ENCODE data around the gene MKX. TPM values are rescaled to one million over a fixed set of nuclear protein-coding genes. Genes with fewer than 3 reads are reported as not detected.

The MKX gene
- total RNA-seq, 2 donors from 2014 or later = 10.1 to 10.5 TPM

- TF ChIP-seq POLR2AphosphoS5 (IDR thresholded peaks at IDR 0.05) (no peak), CTCF (IDR thresholded peaks at IDR 0.05) (no peak), POLR2A (IDR thresholded peaks at IDR 0.05) (no peak)
- no peaks in the 10 kb centered on the region for H3K4me1 ChIP-seq (replicated peaks)
- intact Hi-C loops (cut with DNase I) = no loop called here
- no peak overlapping the region for H3K27ac ChIP-seq
- no peak for DNase-seq (ENCODE audit: low spot score)
- no peaks in the 10 kb centered on the region for H3K36me3 ChIP-seq
- H3K27me3 ChIP-seq (replicated peaks; ENCODE audit: insufficient read depth) = no peaks in the 10 kb centered on the region
- WGBS = 45% methylated on average over 4 of the region's 4 CpGs
- no peak overlapping the region for H3K4me3 ChIP-seq
- H3K9me3 ChIP-seq = no peaks in the 10 kb centered on the region
Measured at GRCh38 chr10:27714349-27714748, 31.3 kb downstream of the MKX start.

GRCh38 chr10:27713941-27714340 is 31.7 kb downstream of the MKX start:
- Histone ChIP-seq H3K27ac (no peak overlapping the region), H3K27me3 (replicated peaks; ENCODE audit: insufficient read depth) (no peaks in the 10 kb centered on the region), H3K4me3 (no peak overlapping the region), H3K36me3 (no peaks in the 10 kb centered on the region), H3K4me1 (replicated peaks) (no peaks in the 10 kb centered on the region), H3K9me3 (no peaks in the 10 kb centered on the region)
- DNase-seq (ENCODE audit: low spot score) = no peak
- intact Hi-C loops (cut with DNase I) = no loop called here
- 13% methylated on average over 3 of the region's 3 CpGs for WGBS
- TF ChIP-seq POLR2AphosphoS5 (IDR thresholded peaks at IDR 0.05) = no peak
- TF ChIP-seq POLR2A (IDR thresholded peaks at IDR 0.05) = no peak
- no peak for TF ChIP-seq CTCF (IDR thresholded peaks at IDR 0.05)

GRCh38 chr10:27710014-27710413 is 35.6 kb downstream of the MKX start:
- DNase-seq (ENCODE audit: low spot score) = no peak
- Histone ChIP-seq H3K4me3 (no peak overlapping the region), H3K9me3 (no peaks in the 10 kb centered on the region), H3K27ac (no peak overlapping the region), H3K4me1 (replicated peaks) (no peaks in the 10 kb centered on the region), H3K36me3 (no peaks in the 10 kb centered on the region), H3K27me3 (replicated peaks; ENCODE audit: insufficient read depth) (no peaks in the 10 kb centered on the region)
- intact Hi-C loops (cut with DNase I) = no loop called here
- TF ChIP-seq CTCF (IDR thresholded peaks at IDR 0.05) (no peak), POLR2AphosphoS5 (IDR thresholded peaks at IDR 0.05) (no peak), POLR2A (IDR thresholded peaks at IDR 0.05) (no peak)

GRCh38 chr10:27709304-27709703 is 36.3 kb downstream of the MKX start:
- intact Hi-C loops (cut with DNase I) = no loop called here

More at GRCh38 chr10:27709304-27709703, 36.3 kb downstream of the MKX start:
- 75% methylated on average over 3 of the region's 3 CpGs for WGBS
- H3K9me3 ChIP-seq = no peaks in the 10 kb centered on the region
- no peak for DNase-seq (ENCODE audit: low spot score)
- no peaks in the 10 kb centered on the region for H3K27me3 ChIP-seq (replicated peaks; ENCODE audit: insufficient read depth)
- no peaks in the 10 kb centered on the region for H3K4me1 ChIP-seq (replicated peaks)
- H3K4me3 ChIP-seq = no peak overlapping the region
- peak; percentile 36 for TF ChIP-seq POLR2AphosphoS5 (IDR thresholded peaks at IDR 0.05)
- no peak for TF ChIP-seq CTCF (IDR thresholded peaks at IDR 0.05)
- H3K36me3 ChIP-seq = no peaks in the 10 kb centered on the region
- no peak overlapping the region for H3K27ac ChIP-seq
